Measurements from ENCODE around the gene LAMA3.

The LAMA3 gene

DNA sequence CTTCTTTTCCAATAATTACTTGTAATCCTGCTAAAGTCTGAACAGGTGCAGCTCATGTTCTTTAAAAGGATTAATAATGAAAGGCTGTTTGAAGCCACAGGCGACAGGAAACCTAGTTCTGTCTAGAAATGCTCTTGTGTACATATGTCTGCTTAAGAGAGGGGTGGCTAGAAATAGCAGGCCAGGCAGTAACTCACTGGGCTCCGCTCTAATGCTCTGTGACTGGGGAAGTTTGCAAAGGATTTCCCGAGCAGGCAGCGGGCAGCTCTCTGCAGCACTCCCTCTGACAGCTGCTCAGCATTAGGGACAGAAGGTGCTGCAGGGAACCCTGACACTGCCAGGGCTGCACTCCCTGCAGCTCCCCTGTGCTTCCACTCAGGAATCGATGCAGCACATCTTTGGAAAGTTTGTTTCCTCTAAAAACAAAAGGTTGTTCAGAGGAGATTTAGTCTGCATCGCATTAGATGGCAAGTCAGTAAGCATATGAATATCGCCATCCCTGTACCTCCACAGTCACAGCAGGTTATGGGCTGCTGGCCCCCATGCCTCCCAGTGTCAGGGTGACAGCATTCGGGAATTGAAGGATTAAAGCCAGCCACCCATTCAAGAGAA is 292.2 kb downstream of the LAMA3 start:
- DNase-seq: no peak

DNA sequence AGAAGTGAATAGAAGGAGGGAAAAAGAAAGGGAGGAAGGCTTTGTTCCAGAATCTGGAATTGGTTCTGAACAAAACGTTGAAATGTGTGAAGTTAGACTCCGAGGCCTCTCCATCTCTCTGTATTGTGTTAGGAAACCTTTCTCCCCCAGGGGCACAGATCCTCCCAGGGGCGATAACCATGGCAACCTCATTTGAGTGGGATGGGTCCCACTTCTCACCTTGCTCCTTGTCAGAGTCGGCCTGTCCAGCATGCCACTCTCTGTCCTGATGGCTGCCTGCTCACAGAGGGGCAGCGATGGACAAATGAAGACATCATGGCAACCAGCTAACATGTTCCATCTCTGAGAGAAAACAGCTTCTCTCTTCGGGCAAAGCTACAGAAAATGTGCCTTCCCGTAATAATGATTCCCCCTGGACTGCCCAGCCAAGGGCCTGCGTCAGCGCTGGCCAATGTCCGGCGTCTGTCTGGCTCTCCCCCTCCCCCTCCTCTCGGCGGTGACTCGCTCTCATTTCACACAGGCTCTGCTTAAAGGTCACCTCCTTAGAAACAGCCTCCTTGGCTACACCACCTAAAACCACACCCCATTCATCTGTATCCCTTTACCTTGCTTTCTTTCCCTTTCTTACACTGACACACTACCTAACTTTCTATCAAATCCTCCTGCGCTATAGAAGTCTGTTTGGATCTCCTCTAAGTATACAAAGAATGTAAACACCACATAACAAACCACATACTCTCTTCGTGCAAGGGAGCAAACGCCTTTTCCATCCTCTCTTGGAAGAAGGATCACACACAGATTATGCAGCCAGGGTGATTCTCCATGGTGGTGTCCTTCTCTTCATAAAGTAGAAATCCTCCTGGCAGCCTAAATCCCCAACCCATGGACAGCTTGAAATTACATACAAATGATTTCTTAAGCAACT is 293.2 kb downstream of the LAMA3 start:
- no peak for DNase-seq

GRCh38 chr18:23983112-23983511 is 293.9 kb downstream of the LAMA3 start:
- no peak for DNase-seq

DNA sequence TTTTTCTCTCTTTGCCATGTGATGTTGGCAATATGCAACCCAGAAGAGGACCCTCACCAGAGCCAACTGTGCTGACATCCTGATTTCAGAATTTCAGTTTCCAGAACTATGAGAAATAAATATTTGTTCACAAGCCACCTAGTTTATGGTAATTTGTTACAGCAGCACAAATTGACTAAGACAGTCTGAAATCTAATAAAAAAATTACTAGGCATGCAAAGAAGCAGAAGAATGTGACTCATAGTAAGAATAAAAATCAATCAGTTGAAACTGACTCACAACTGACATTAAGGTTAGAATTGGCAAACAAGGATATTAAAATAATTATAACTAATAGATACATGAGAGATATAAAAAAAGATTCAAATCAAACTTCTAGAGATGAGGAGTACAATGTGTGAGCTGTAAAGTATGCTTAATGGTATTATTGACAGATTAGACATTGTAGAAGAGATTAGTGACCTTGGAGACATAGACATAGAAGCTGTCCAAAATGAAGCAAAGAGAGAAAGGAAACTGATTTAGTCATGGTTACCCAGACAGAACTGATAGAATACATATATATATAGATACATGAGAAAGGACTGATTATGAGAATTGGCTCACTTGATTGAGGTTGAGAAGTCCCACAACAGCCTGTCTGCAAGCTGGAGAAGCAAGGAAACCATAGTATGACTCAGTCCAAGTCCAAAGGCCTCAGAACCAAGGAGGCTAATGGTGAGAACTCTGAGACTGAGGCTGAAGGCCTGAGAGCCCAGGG is 297.5 kb downstream of the LAMA3 start:
- no peak for DNase-seq

GRCh38 chr18:23990474-23991410 is 301.5 kb downstream of the LAMA3 start:
- no peak for DNase-seq

- DNase-seq: peak in 1 of 2 experiments; percentile 25
These were observed 303.1 kb downstream of the LAMA3 start for GRCh38 chr18:23992089-23992940.

- DNase-seq: no peak
These were observed 303.7 kb downstream of the LAMA3 start for GRCh38 chr18:23992941-23993280.

- peak; percentile 35 to 41 for DNase-seq
These were observed 305.2 kb downstream of the LAMA3 start for GRCh38 chr18:23994361-23994902.

DNA sequence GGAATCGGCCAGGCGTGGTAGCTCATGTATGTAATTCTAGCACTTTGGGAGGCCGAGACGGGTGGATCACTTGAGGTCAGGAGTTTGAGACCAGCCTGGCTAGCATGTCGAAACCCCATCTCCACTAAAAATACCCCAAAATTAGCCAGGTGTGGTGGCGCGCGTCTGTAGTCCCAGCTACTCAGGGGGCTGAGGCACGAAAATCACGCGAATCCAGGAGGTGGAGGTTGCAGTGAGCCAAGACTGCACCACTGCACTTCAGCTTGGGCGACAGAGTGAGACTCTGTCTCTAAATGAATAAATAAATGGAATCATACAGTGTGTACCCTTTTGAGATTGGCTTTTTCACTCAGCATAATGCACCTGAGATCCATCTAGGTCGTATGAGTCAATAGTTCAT is 305.9 kb downstream of the LAMA3 start:
- no peak for DNase-seq

DNA sequence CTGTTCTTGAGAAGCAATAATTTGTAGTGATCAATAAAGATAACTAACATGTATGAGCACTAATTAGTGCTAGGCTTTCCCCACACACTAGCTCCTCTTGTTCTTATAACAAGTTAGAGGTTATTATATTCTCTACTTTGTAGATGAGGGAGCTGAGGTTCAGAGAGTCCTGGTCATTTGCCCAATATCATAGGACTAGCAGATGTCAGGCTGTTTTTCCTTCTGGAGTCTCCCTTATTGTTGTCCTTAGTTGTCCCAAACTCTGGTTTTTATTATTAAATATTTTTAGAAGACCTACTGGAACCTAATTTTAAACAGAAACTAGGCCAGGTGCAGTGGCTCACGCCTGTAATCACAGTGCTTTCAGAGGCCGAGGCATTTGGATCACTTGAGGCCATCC is 308.8 kb downstream of the LAMA3 start:
- no peak for DNase-seq

DNA sequence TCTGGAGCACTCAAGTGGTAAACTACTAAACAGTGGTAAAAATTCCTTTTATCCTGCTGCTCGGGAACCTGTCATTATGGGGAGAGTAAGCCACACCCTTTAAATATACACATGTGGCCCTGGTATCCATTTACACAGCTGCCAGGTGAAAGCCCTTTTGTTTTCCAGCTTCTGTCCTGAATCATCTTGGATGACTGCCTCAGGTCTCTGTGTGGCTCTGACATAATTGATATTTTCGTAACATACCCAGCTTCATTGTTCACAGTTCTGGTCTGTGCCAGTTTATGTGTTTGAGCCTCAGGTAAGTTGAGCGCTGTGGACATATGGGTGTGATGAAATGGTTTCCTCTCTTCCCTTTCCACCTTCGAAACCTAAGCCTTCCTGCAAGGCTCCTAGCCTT is 309.6 kb downstream of the LAMA3 start:
- DNase-seq: no peak

- no peak for DNase-seq
These were observed 311.6 kb downstream of the LAMA3 start for GRCh38 chr18:24000613-24001490.

DNA sequence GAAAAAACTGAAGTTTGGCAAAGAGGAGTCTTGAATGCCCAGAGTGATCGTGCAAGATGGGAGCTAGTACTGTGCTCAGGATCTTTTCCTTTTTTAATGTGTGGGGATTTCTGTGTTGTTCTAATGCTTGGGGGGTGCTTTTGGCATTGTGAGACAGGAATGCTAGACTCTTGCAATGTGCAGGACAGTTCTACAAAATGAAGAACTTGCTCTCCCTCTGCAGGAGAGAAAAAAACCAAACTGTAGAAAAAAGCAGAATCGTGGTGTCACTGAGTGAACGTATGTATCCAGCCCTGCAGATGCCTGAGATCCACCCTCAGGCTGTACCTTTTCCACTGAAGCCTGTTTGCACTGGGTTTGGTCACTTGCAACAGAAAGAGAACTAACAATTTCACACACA is 313.2 kb downstream of the LAMA3 start:
- no peak for DNase-seq

DNA sequence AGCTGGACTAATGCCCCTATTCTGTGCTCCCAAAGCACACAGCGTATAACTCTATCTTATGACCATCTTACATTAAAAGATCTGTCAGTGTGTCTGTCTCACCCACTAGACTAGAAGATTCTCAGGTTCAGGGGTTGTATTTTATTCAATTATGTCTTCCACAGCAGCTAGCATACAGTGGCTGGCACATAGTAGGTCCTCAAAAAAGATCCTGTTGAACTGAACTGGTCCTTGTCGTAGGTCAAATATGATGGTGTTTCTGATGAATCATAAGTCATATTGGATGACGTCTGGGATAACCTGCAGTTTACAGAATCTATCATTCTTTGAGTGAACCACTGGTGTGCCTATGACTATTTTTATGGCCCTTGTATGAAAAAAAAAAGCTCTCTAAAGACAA is 314.0 kb downstream of the LAMA3 start:
- no peak for DNase-seq

GRCh38 chr18:24003903-24004640 is 314.8 kb downstream of the LAMA3 start:
- no peak for DNase-seq
